ENCODE results near the gene CENPX. TPM values are rescaled to one million over a fixed set of nuclear protein-coding genes. Genes with fewer than 3 reads are reported as not detected.

Gene CENPX
- total RNA-seq, 1 donor from 2014 or later, result 41.3 TPM

DNA sequence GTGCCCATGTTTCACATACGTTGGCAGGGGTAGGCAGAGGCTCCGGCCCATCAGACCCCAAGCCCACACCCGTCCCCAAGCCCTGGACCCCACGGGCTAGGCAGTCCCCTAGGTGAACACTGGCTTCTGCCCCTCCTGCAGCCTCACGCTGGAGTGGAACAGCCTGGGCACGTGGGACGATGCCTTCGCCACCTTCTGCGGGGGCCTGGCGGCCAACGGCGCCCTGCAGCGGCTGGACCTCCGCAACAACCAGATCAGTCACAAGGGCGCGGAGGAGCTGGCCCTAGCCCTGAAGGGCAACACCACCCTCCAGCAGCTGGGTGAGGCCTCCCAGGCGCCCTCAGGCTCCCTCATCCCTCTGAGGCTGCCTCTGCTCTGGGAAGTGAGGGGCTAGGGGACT lies 2.2 kb upstream of the CENPX start:
- Histone ChIP-seq H3K4me3 (no peak overlapping the region), H3K9me3 (no peaks in the 10 kb centered on the region), H3K27ac (no peak overlapping the region), H3K4me1 (peaks cover 12 to 20% of the 10 kb centered on the region in 2 donors), H3K27me3 (no peaks in the 10 kb centered on the region), H3K36me3 (no peaks in the 10 kb centered on the region)
- DNase-seq (ENCODE audit: low spot score in 2 of 2), result no peak
- intact Hi-C loops (cut with DNase I), result loop anchor here (5.0 kb wide), 3 partner anchors 113 to 187 kb away; partner anchors contain the start of genes ARHGDIA, CCDC57 and PCYT2
- TF ChIP-seq, protein P1, sequence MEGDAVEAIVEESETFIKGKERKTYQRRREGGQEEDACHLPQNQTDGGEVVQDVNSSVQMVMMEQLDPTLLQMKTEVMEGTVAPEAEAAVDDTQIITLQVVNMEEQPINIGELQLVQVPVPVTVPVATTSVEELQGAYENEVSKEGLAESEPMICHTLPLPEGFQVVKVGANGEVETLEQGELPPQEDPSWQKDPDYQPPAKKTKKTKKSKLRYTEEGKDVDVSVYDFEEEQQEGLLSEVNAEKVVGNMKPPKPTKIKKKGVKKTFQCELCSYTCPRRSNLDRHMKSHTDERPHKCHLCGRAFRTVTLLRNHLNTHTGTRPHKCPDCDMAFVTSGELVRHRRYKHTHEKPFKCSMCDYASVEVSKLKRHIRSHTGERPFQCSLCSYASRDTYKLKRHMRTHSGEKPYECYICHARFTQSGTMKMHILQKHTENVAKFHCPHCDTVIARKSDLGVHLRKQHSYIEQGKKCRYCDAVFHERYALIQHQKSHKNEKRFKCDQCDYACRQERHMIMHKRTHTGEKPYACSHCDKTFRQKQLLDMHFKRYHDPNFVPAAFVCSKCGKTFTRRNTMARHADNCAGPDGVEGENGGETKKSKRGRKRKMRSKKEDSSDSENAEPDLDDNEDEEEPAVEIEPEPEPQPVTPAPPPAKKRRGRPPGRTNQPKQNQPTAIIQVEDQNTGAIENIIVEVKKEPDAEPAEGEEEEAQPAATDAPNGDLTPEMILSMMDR (IDR thresholded peaks at IDR 0.05), result no peak

DNA sequence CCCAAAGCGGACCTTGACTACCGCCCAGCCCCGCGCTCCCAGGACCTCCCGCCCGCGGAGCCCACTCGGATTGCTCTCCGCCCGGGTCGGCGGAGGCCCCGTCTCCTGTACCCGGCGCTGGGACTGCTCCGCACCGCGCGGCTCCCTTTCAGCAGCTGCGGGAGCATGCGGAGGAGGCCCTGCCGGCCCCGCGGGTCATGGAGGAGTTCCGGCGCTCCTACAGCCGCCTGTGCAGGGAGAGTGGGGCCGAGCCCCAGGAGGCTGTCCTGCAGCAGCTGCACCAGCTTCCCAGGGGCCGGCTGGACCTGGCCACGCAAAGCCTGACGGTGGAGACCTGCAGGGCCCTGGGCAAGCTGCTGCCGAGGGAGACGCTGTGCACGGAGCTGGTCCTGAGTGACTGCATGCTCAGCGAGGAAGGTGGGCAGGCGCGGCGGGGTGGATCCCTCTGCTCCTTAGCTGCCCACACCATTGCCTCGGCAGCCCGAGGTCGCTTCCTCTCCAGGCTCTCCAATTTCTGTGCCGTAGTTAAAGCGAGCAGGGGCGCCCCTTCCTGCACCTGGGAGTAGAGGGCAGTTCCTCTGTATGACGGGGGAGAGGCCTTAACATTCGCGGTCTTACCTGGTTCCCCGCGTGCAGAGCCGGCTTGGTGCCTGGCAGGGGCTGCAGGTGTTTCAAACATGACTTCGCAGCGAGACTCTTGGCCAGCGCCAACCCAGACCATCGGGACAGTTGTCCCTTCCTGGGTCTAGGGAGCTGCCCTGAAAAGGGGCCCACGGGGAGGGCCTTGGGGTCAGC lies 966 bp upstream of the CENPX start:
- H3K27ac ChIP-seq, result no peak overlapping the region

DNA sequence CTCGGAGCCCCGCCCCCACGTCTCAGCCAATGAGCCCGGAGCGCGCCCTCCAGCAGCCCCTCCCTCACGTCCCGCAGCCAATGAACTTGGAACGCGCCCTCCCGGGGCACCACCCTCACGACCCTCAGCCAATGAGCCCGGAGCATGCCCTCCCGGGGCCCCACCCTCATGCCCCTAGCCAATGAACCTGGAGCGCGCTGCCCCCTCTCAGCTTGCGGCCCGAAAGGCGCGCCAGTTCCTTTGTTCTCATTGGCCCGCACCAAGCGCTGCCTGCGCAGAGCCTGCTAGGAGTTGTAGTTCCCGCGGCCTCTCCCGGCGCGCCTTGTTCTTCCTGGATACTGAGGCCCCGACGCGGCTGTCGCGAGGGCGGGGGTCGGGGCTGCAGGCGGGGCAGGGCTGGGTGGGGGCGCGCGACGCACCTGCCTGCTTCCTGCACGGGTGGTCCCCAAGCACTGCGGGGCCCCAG lies 336 bp upstream of the CENPX start, which contains the start of gene LRRC45:
Gene LRRC45, plus strand, starts transcription at position 325 of the 466 bp plus-strand sequence. CDS start 339 bp downstream, outside the sequence.
- Histone ChIP-seq H3K9me3 (no peaks in the 10 kb centered on the region), H3K4me3 (peak within 1 kb of the TSS; percentile 89 to 99), H3K27me3 (no peaks in the 10 kb centered on the region), H3K4me1 (peaks cover 12 to 20% of the 10 kb centered on the region in 2 donors), H3K36me3 (peaks cover 0 to 10% of the 10 kb centered on the region in 2 donors), H3K27ac (peak within 1 kb of the TSS; percentile 56 to 71)
- DNase-seq (ENCODE audit: low spot score in 2 of 2), result peak; percentile 99 to 100
- TF ChIP-seq, protein P1 (IDR thresholded peaks at IDR 0.05), result no peak
- intact Hi-C loops (cut with DNase I), result loop anchor here (1.0 to 5.0 kb wide), 8 partner anchors 14 to 189 kb away; partner anchors contain the start of genes ARHGDIA, ASPSCR1, CCDC57 and DCXR

More for the DNA sequence above, 966 bp upstream of the CENPX start:
- intact Hi-C loops (cut with DNase I), result loop anchor here (1.0 to 5.0 kb wide), 7 partner anchors 14 to 189 kb away; partner anchors contain the start of genes ARHGDIA, ASPSCR1, CCDC57 and DCXR
- Histone ChIP-seq H3K36me3 (peaks cover 0 to 4% of the 10 kb centered on the region in 2 donors), H3K4me3 (peak overlapping the region; percentile 89 to 94), H3K27me3 (no peaks in the 10 kb centered on the region), H3K9me3 (no peaks in the 10 kb centered on the region), H3K4me1 (peaks cover 12 to 20% of the 10 kb centered on the region in 2 donors)
- DNase-seq (ENCODE audit: low spot score in 2 of 2), result no peak
- TF ChIP-seq, protein P1 (IDR thresholded peaks at IDR 0.05), result no peak

DNA sequence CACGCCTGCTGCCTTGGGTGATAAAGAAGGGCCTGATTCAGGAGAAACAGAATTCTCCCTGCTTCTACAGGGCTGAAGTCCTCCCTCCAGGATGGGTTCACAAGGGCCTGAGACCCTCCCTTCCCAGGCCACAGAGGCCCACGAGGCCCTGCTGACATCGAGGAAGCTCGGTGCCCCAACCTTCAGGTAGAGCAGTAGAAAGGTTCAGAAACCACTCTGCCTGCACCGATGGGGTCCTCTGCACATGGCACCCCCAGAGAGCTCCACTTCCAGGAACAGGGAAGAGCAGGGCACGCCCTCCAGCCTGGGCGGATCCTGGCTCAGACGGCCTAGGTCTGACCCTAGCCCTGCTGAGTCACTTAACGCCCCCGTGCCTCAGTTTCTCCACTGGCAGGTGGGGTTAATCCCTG lies 773 bp downstream of the CENPX start:
- no peaks in the 10 kb centered on the region for H3K27me3 ChIP-seq
- no peaks in the 10 kb centered on the region for H3K9me3 ChIP-seq
- peaks cover 0 to 14% of the 10 kb centered on the region in 2 donors for H3K36me3 ChIP-seq
- no peak for DNase-seq (ENCODE audit: low spot score in 2 of 2)
- H3K4me3 ChIP-seq, result peak overlapping the region; percentile 80 to 99
- intact Hi-C loops (cut with DNase I), result loop anchor here (1.0 to 5.0 kb wide), 6 partner anchors 18 to 190 kb away; partner anchors contain the start of genes ARHGDIA, CCDC57, GPS1 and PCYT2
- H3K27ac ChIP-seq, result peak overlapping the region in 1 of 2 donors; percentile 71
- TF ChIP-seq, protein P1 (IDR thresholded peaks at IDR 0.05), result no peak
- peaks cover 12 to 20% of the 10 kb centered on the region in 2 donors for H3K4me1 ChIP-seq

DNA sequence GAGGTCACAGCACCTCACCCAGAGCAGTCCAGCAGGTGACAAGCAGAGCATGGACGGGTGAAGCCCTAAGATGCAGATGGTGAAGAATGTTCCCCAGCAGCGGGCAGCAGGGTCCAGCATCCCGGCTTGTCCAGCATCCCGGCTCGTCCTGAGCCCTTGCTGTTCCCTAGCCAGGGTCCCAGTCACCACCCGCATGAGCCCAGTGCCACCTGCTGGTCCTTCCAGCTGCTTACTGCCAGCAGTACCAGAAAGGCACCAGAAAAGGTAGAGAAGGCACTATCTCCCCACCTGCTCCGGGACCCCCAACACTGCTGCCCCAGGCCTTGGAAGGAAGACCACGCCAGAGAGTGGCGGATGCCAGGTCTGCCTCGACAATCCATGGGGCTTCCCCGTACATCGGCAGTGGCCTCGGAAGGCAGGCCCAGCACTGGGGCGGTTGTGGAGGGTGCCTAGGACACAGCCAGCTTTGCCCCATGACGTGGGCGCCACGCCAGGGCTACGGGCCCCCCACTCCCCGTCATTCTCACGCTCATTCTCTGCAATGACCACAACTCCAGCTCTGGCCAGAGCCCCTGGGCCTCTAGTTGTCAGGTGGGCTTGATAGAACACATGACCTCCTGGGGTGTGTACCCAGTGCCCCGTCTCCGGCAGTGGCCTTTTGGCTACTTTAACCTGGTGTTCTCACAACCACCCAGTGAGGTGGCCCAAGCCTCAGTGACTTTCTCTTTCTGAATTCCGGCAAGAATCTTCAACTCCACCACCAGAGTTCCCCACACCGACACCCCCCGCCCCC lies 1.4 kb downstream of the CENPX start:
- Histone ChIP-seq H3K4me3 (peak overlapping the region; percentile 80 to 99), H3K27ac (no peak overlapping the region), H3K27me3 (no peaks in the 10 kb centered on the region), H3K4me1 (peaks cover 12 to 20% of the 10 kb centered on the region in 2 donors), H3K36me3 (peaks cover 0 to 14% of the 10 kb centered on the region in 2 donors), H3K9me3 (no peaks in the 10 kb centered on the region)
- intact Hi-C loops (cut with DNase I), result loop anchor here (1.0 to 5.0 kb wide), 4 partner anchors 62 to 191 kb away; partner anchors contain the start of genes ARHGDIA, CCDC57 and PCYT2
- TF ChIP-seq, protein P1 (IDR thresholded peaks at IDR 0.05), result peak; percentile 84 to 91 (median 85)
- DNase-seq (ENCODE audit: low spot score in 2 of 2), result peak in 1 of 2 donors; percentile 87
